ENCODE data around the gene EFS.

Gene EFS

DNA sequence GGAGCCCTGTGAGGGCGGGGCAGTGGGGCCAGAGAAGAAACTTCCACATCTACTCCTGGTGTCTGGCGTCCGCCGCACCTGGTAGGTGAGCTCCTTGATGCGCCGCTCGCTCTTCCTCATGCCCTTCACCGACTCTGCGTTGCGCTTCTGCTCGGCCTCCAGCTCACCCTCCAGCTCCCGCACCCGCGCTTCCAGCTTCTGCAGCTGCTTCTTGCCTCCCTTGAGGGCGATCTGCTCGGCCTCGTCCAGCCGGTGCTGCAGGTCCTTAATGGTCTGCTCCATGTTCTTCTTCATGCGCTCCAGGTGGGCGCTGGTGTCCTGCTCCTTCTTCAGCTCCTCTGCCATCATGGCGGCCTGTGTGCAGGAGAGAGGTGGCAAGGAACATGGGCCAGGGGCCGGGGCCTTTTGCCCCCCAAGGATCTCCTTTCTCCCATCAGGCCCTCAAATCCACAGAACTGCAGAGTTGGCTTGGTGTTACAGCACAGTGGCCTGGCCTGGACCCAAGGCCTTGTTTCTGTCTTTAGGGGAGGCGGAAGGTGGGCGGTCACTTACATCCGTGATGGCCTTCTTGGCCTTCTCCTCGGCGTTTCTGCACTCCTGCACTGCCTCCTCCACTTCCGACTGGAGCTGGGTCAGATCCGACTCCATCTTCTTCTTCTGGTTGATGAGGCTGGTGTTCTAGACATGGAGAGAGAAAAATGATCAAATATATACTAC is 19.6 kb upstream of the EFS start:
- TF ChIP-seq, protein P1, sequence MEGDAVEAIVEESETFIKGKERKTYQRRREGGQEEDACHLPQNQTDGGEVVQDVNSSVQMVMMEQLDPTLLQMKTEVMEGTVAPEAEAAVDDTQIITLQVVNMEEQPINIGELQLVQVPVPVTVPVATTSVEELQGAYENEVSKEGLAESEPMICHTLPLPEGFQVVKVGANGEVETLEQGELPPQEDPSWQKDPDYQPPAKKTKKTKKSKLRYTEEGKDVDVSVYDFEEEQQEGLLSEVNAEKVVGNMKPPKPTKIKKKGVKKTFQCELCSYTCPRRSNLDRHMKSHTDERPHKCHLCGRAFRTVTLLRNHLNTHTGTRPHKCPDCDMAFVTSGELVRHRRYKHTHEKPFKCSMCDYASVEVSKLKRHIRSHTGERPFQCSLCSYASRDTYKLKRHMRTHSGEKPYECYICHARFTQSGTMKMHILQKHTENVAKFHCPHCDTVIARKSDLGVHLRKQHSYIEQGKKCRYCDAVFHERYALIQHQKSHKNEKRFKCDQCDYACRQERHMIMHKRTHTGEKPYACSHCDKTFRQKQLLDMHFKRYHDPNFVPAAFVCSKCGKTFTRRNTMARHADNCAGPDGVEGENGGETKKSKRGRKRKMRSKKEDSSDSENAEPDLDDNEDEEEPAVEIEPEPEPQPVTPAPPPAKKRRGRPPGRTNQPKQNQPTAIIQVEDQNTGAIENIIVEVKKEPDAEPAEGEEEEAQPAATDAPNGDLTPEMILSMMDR (IDR thresholded peaks at IDR 0.05; ENCODE audit: control insufficient read depth, insufficient read depth, low read depth, low read length, missing control alignments) = no peak
- no peak overlapping the region for H3K4me3 ChIP-seq (ENCODE audit: control insufficient read depth, low read depth, low read length)
- DNase-seq (ENCODE audit: low read depth) = no peak

DNA sequence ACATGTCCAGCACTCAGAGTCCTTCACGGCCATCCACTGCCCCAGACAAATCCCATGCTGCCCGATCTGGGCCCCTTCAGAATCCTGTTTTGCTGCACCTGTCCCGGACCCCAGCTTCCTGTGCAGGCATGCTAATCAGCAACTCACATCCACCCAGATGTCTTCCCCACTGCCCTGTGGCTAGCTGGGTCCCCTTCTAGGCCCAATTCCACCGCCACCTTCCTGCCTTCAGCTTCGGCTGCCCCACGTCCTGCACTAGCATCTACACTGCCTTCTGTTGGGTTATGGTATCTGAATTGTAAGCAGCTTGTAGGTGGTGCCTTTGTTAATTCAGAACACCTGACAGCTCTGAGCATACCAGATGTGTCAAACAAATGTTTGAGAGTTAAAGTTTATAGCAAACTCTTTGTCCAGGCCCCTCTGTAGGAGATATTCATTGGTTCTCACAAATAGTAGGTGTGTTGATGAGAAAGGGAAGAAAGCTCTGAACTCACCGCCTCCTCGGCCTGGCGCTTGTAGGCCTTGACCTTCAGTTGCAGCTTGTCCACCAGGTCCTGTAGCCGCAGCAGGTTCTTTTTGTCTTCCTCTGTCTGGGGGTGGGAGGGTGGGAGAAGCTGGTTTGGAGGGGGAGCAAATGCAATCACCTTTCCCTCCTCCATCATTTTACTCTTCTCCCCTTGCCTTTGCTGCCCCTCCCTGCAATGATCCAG is 17.9 kb upstream of the EFS start:
- DNase-seq (ENCODE audit: low read depth) = no peak
- no peak overlapping the region for H3K4me3 ChIP-seq (ENCODE audit: control insufficient read depth, low read depth, low read length)
- TF ChIP-seq, protein P1 (IDR thresholded peaks at IDR 0.05; ENCODE audit: control insufficient read depth, insufficient read depth, low read depth, low read length, missing control alignments) = no peak

DNA sequence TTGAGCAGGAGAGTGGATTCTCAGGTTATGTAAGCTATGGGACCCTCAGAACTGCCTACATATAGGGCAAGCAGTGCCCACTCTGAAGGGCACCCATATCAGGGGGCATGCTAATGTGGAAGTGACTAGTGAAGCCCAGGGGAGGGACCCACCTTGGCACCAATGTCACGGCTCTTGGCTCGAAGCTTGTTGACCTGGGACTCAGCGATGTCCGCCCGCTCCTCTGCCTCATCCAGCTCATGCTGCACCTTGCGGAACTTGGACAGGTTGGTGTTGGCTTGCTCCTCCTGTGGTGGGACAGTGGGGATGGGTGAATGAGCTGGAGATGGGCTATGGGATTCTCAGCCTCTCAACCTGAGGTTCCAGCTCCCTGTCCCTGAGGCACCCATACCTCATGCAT is 17.3 kb upstream of the EFS start:
- no peak overlapping the region for H3K4me3 ChIP-seq (ENCODE audit: control insufficient read depth, low read depth, low read length)
- TF ChIP-seq, protein P1 (IDR thresholded peaks at IDR 0.05; ENCODE audit: control insufficient read depth, insufficient read depth, low read depth, low read length, missing control alignments) = no peak
- DNase-seq (ENCODE audit: low read depth) = no peak

DNA sequence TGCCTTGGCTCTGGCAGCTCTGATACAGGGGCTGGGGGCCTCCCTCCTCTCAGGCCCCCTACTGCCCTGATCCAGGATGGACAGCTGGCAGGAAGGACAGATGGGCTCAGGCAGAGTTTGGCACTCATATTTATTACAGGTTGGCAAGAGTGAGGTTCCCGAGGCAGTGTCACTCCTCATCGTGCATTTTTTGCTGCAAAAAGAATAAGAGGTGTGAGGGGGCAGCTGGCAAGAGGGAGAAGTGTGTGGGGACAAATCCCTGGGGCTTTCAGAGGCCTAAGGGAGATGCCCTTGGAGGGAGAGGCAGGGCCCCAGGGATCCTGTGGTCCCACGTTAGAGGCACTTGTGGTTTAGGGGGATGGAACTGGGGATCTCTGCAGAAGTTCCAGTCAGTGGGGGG is 16.9 kb upstream of the EFS start:
- DNase-seq (ENCODE audit: low read depth) = no peak
- H3K4me3 ChIP-seq (ENCODE audit: control insufficient read depth, low read depth, low read length) = no peak overlapping the region
- TF ChIP-seq, protein P1 (IDR thresholded peaks at IDR 0.05; ENCODE audit: control insufficient read depth, insufficient read depth, low read depth, low read length, missing control alignments) = no peak

DNA sequence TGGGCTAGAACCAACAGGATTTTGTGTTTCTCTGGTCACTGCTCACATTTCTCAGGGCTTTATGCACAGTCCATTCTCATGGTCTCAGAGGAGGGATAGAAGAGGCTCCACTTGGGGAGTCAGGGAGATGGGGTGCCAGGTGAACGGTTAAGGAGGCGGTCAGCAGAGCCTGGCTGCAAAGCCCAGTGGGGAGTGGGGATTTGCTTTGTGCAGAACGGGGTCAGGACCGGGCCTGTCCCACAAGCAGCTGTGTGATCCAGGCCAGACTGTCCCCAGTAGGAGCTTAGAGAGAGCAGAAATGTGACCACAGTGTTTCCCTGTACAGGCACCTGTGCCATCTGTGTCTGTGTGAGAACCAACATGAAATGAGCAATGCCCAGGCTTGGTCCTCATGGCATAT is 16.0 kb upstream of the EFS start:
- no peak overlapping the region for H3K4me3 ChIP-seq (ENCODE audit: control insufficient read depth, low read depth, low read length)
- TF ChIP-seq, protein P1 (IDR thresholded peaks at IDR 0.05; ENCODE audit: control insufficient read depth, insufficient read depth, low read depth, low read length, missing control alignments) = no peak
- no peak for DNase-seq (ENCODE audit: low read depth)

DNA sequence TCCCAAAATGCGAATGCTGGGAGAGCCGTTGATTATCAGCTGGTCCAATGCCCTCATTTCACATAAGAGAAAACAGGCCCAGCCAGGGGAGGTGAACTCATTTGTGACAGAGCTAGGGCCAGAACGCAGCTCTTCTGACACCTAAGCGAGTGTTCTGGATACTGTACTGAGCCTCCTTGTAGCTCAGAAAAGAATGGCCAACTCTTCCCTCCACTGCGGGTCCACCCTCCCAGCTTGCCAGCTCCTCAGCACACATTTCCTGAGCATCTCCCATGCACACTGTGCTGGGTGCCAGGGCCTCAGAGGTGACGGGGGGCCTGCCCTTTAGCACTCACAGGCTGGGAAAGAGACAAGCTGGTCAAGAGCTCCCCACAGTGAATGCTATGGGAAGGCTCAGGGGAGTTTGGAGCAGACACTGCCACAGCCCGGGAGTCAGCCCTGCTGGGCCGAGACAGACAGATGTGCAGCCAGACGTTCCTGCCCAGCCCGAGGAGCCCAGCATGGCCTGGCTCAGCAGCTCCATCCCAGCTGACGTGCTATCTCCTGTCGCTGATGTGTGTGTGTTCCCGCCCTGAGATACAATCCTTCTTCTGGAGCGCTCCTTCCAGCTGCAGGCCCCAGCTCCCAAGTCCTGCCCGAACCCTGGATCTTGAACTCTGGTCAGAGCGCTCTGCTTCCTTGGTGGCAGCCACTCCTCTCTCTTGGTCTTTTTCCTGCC is 15.4 kb upstream of the EFS start:
- H3K4me3 ChIP-seq (ENCODE audit: control insufficient read depth, low read depth, low read length) = no peak overlapping the region
- DNase-seq (ENCODE audit: low read depth) = no peak
- TF ChIP-seq, protein P1 (IDR thresholded peaks at IDR 0.05; ENCODE audit: control insufficient read depth, insufficient read depth, low read depth, low read length, missing control alignments) = no peak

Measured in AG09309 (cell line).